HG02973 (cell line): ENCODE measurements around the gene TMEM273.

Source experiments
- ATAC-seq: cut with Tn5 transposase; IDR thresholded peaks from one replicate; pipeline ENCODE4 v1.9.1; 2021; ENCODE audit warnings: moderate library complexity; ENCODE audit not compliant: unreplicated experiment

The TMEM273 gene

GRCh38 chr10:49187950-49188761 is at the start of gene TMEM273:
Gene TMEM273, minus strand, starts transcription at chr10:49188391. Its CDS starts 55 bp downstream, at chr10:49188336.
- ATAC-seq, result peak; percentile 68

- ATAC-seq, result no peak
Observed at GRCh38 chr10:49237985-49238384, 49.8 kb upstream of the TMEM273 start.

- ATAC-seq, result no peak
Observed at GRCh38 chr10:49235392-49235791, 47.2 kb upstream of the TMEM273 start.

GRCh38 chr10:49231086-49231820 is 43.1 kb upstream of the TMEM273 start:
- ATAC-seq, result no peak

- ATAC-seq, result no peak
Observed at GRCh38 chr10:49230004-49230403, 41.8 kb upstream of the TMEM273 start.

- no peak for ATAC-seq
Observed at GRCh38 chr10:49228677-49229076, 40.5 kb upstream of the TMEM273 start.

- no peak for ATAC-seq
Observed at GRCh38 chr10:49227406-49227805, 39.2 kb upstream of the TMEM273 start.

GRCh38 chr10:49226594-49226993 is 38.4 kb upstream of the TMEM273 start:
- ATAC-seq, result no peak

- no peak for ATAC-seq
Observed at GRCh38 chr10:49225218-49225876, 37.2 kb upstream of the TMEM273 start.

- ATAC-seq, result no peak
Observed at GRCh38 chr10:49223205-49223604, 35.0 kb upstream of the TMEM273 start.

GRCh38 chr10:49222170-49222569 is 34.0 kb upstream of the TMEM273 start:
- ATAC-seq, result no peak

GRCh38 chr10:49220679-49221078 is 32.5 kb upstream of the TMEM273 start:
- no peak for ATAC-seq

GRCh38 chr10:49220031-49220430 is 31.8 kb upstream of the TMEM273 start:
- ATAC-seq, result no peak

GRCh38 chr10:49219248-49219647 is 31.1 kb upstream of the TMEM273 start:
- ATAC-seq, result no peak

GRCh38 chr10:49218480-49218879 is 30.3 kb upstream of the TMEM273 start:
- no peak for ATAC-seq

GRCh38 chr10:49217645-49218044 is 29.5 kb upstream of the TMEM273 start:
- no peak for ATAC-seq

GRCh38 chr10:49213211-49213610 is 25.0 kb upstream of the TMEM273 start:
- no peak for ATAC-seq

GRCh38 chr10:49212783-49213182 is 24.6 kb upstream of the TMEM273 start:
- ATAC-seq, result no peak

GRCh38 chr10:49212076-49212475 is 23.9 kb upstream of the TMEM273 start:
- no peak for ATAC-seq

GRCh38 chr10:49208996-49209395 is 20.8 kb upstream of the TMEM273 start:
- no peak for ATAC-seq

- ATAC-seq, result no peak
Observed at GRCh38 chr10:49207936-49208487, 19.8 kb upstream of the TMEM273 start.
